Bronchial epithelial cell (primary cell): Measurements from ENCODE around the gene COQ9. TPM values are rescaled to one million over a fixed set of nuclear protein-coding genes. Genes with fewer than 3 reads are reported as not detected.
A peak's percentile ranks its signal among the peaks of the same experiment; 100 is the strongest.

Source experiments
- DNase-seq: peaks from one replicate; pipeline ENCODE4 v3.0.0-alpha.2; 2010; ENCODE audit warnings: low read depth
- FAIRE-seq: peaks from 2 replicates; lab custom pipeline; 2011; peaks lifted over from hg19 to GRCh38; lab: Jason Lieb, UNC
- H3K27me3 ChIP-seq: 2 replicates; pipeline ENCODE4 v1.5.1; 2011; ENCODE audit warnings: low read length; ENCODE audit not compliant: control insufficient read depth, insufficient read depth
- H3K36me3 ChIP-seq: 2 replicates; pipeline ENCODE4 v1.5.1; 2011; ENCODE audit warnings: low read length; ENCODE audit not compliant: control insufficient read depth, insufficient read depth
- H3K4me3 ChIP-seq: 2 replicates; pipeline ENCODE4 v1.5.1; 2011; ENCODE audit warnings: mild to moderate bottlenecking, low read depth, low read length, control low read depth
- CTCF ChIP-seq: IDR thresholded peaks from 2 replicates; pipeline ENCODE4 v1.5.1; 2011; ENCODE audit warnings: mild to moderate bottlenecking, moderate library complexity, low read length, control low read depth, inconsistent platforms; ENCODE audit not compliant: insufficient read depth, severe bottlenecking
- total RNA-seq: library from RNA; depleted of rRNA; stranded (reverse); fragments of >200 nt; gene quantifications from 2 replicates; pipeline ENCODE4 v1.2.1, GENCODE V29; 2014

COQ9 gene
- total RNA-seq, 1 donor from 2014 or later: 59.5 TPM

- peaks cover 4% of the 10 kb centered on the region for H3K36me3 ChIP-seq
- DNase-seq (no peak), FAIRE-seq (no peak)
- H3K4me3 ChIP-seq: no peak overlapping the region
- TF ChIP-seq CTCF: no peak
- no peaks in the 10 kb centered on the region for H3K27me3 ChIP-seq
These were observed 31.3 kb downstream of the COQ9 start for GRCh38 chr16:57478396-57479204.

GRCh38 chr16:57479205-57479975, 32.1 kb downstream of the COQ9 start:
- FAIRE-seq: peak; percentile 58

GRCh38 chr16:57479976-57480753, 32.9 kb downstream of the COQ9 start:
- Histone ChIP-seq H3K27me3 (no peaks in the 10 kb centered on the region), H3K4me3 (no peak overlapping the region), H3K36me3 (peaks cover 1% of the 10 kb centered on the region)
- DNase-seq (no peak), FAIRE-seq (no peak)
- no peak for TF ChIP-seq CTCF

More at GRCh38 chr16:57479205-57479975, 32.1 kb downstream of the COQ9 start:
- H3K36me3 ChIP-seq: peaks cover 4% of the 10 kb centered on the region
- H3K27me3 ChIP-seq: no peaks in the 10 kb centered on the region
- no peak for DNase-seq
- H3K4me3 ChIP-seq: no peak overlapping the region
- TF ChIP-seq CTCF: no peak

- H3K36me3 ChIP-seq: peaks cover 1% of the 10 kb centered on the region
- DNase-seq (no peak), FAIRE-seq (no peak)
- no peak for TF ChIP-seq CTCF
- H3K4me3 ChIP-seq: no peak overlapping the region
- no peaks in the 10 kb centered on the region for H3K27me3 ChIP-seq
These were observed 33.5 kb downstream of the COQ9 start for GRCh38 chr16:57480754-57481230.

GRCh38 chr16:57481421-57481820, 34.1 kb downstream of the COQ9 start:
- no peak for FAIRE-seq
- H3K4me3 ChIP-seq: no peak overlapping the region
- no peak for TF ChIP-seq CTCF
- peaks cover 1% of the 10 kb centered on the region for H3K36me3 ChIP-seq
- H3K27me3 ChIP-seq: no peaks in the 10 kb centered on the region
- no peak for DNase-seq
